Measurements from ENCODE around the gene TACC2.

TACC2 gene

GRCh38 chr10:122126763-122127659, 138.0 kb downstream of the TACC2 start:
- DNase-seq = no peak

GRCh38 chr10:122127943-122128342, 139.0 kb downstream of the TACC2 start:
- no peak for DNase-seq

DNA sequence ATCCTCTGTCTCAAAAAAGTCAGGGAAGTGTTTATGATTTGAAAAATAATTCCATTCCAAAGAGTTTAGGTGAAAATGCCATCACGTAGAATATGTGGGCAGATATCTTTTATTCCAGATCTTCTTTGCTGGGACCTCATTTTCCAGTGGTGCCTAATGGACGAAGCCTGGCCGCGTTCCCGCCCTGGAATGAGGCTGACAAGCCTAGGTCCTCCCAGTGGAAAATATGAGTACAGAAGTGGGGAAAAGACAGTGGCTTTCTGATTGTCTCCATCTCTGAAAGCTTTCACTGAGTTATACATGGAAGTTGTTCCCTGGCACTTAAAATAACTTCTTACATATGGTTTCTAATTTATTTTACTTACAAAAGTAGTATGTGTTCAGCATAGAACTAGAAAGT, 139.4 kb downstream of the TACC2 start:
- no peak for DNase-seq

- no peak for DNase-seq
These were observed 141.6 kb downstream of the TACC2 start for GRCh38 chr10:122130474-122131110.

- no peak for DNase-seq
These were observed 143.4 kb downstream of the TACC2 start for GRCh38 chr10:122132331-122132755.

DNA sequence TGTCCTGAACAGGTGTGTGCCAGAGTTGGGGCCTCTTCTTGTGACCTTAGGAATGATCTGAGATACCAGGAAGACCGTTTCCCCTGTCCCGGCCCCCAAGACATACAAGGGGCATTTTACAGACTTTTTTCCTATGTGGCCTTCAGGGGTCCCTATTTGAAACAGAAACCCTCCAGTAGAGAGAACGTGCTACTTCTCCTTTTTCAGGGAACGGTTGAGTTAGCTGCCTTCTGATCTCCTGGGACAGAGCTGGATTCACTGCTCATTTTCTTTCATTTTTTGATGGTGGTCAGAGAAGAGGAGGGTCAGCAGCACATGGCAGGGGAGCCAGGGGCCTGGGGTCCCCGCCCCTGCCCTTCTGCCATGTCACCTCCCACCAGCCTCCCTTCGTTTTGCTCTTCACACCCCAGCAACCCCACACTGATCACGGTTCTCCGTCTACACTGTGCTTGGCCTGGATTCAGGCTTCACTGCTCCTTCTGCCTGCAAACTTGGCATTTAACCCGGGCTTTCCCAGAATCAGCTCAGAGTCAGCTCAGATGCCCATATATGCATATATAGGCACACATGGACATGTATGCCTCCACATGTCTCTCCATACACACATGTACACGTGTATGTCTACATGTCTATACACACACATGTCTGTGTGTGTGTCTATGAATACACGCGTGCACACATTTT, 144.1 kb downstream of the TACC2 start:
- no peak for DNase-seq

GRCh38 chr10:122135251-122136025, 146.5 kb downstream of the TACC2 start:
- DNase-seq = no peak

DNA sequence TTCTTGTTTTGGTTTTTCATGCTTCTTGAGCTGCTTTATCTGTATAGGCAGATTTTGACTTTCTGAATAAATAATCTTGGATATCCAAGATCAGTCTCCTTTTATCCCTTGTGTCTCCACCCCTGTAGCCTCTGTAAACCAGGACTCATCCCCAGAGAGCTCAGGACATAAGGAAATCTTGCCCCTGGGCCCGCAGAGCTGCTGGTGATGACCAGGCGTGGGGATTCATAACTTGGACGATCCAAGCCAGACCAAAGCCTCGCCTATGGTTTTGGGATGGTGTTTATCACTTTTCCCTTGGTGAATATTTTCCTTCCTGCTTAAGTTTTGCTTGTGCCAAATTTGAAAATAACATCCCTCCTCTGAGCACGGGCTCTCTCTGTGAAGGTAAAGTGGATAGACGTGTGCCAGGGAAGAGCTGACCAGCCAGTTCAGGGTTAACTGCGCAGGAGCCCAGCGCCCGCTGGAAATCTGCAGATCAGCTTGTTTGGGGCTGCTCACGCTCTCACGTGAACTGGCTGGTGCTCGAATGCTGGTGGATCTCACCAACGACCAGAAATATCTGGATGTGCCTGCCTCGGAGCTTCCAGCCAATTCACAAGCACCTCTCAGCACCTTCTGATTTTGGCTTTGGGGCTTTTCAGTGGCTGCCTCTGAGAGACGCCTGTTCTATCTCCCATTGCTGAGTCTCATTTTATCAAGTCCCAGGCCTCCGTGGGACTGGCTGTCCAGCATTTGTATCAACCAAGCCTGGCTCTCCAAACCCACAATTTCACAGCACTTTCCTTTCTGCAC, 150.1 kb downstream of the TACC2 start:
- DNase-seq = no peak

DNA sequence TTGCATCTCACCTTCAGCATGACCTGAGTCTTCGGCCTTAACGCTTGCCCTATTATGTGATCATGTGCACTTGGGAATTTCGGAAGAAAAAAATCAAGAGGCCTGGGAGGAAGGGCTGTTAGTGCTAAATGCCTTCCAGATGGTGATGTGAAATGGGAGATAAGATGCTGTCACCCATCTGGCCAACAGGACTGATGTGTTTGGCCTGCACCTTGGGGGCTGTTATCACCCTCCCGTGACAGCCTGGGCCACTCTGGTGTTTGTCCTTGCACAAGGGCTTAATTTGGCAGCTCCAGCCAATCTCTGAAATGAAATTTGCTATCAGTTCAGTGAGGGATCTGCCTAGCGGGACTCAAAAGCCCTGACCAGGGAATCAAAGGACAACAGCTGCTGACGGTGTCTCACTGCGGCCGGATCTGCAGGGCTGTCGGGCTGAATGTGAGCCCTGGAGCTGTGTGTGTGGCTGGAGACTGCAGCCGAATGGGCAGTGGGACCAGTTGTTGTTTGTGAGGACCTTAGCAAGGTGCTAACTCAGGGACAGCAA, 150.7 kb downstream of the TACC2 start:
- no peak for DNase-seq

DNA sequence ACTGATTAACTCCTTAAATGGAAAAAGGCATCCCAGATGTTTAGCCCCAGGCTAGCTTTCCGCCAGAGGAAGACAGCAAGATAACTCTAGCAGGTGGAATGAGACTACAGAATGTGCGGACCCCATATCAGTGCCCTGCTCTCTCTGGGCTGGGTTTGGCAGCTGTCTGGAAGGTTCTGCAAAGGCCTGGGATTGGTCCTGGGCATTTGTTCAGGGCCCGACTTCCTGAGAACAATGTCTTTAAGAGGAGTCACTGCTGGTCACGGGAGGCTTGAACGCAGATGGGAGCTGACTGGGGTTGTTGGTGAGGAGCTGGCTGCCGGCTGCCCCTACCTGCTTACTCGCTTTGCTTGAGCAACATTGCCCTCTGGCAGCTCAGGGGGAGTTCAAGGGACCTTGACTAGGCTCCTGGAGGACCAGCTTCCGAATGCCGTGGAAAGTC, 151.5 kb downstream of the TACC2 start:
- no peak for DNase-seq

GRCh38 chr10:122140941-122141623, 152.1 kb downstream of the TACC2 start:
- peak; percentile 19 for DNase-seq

GRCh38 chr10:122141821-122142640, 153.1 kb downstream of the TACC2 start:
- DNase-seq = no peak

DNA sequence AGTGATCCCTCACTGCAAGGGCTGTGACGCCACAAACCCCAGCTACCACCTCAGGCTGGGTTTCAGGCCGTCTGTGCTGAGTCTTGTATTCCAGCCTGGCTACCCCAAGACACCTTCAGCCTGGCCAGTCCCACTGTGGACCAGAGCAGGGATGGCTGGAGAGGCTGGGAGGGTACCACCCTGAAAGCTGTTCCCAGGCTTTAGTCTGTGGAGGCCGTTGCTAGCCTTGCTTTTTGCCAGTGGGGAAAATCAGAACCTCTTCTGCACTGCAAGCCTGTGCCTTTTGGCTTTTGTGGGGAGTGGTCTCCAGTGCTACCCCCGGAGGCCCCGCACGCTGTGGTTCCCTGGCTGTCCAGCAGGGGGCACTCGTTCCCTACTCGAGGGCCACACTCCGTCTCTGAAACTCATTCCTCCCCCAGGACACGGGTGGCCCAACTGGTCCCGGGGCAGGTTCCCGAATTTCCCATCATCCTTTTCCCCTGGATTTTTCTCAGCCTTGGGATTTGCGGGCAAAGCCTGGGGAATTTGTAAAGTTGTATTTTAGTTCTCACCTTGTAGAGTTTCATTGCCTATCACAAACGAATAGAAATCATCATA, 153.8 kb downstream of the TACC2 start:
- DNase-seq = peak; percentile 7

GRCh38 chr10:122143238-122143841, 154.4 kb downstream of the TACC2 start:
- DNase-seq = no peak

DNA sequence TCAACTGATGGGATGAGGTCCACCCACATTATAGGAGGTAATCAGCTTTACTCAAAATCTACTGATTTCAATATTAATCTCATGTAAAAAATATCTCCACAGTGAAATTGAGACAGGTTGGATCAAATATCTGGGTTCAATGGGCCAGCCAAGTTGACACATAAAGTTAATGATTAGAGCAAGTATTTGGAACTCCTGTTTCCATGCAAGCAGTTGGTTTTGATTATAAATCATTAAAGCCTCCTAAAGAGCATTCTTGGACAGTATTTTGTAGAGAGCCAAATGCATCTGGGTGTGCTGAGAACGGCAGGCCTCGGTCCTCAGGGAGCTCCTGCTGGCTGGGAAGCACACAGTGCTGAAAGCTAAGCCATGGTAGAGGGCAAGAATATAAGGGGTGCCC, 155.2 kb downstream of the TACC2 start:
- no peak for DNase-seq

DNA sequence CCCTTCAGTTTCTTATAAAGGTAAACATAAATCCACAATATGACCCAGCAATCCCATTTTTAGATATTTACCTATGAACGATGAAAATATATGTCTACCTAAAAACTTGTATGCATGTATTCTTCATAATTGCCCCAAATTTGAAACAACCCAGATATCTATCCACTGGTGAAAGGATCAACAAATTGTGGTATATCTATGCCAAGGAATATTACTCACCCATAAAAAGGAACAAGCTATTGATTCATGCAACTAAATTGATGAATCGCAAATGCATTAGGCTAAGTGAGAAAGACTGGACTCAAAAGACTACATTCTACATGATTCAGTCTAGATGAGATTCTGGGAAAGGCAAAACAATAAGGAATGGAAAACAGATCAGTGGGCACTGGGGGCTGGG, 156.2 kb downstream of the TACC2 start:
- no peak for DNase-seq

- DNase-seq = no peak
These were observed 158.7 kb downstream of the TACC2 start for GRCh38 chr10:122147663-122148062.

- DNase-seq = no peak
These were observed 160.1 kb downstream of the TACC2 start for GRCh38 chr10:122148876-122149560.
